HG02884 (cell line): Measurements from ENCODE around the gene KCNH2.

Experiments used
- ATAC-seq: cut with Tn5 transposase; IDR thresholded peaks from one replicate; pipeline ENCODE4 v1.9.1; 2021; ENCODE audit warnings: mild to moderate bottlenecking, moderate library complexity; ENCODE audit not compliant: unreplicated experiment

Gene KCNH2

DNA sequence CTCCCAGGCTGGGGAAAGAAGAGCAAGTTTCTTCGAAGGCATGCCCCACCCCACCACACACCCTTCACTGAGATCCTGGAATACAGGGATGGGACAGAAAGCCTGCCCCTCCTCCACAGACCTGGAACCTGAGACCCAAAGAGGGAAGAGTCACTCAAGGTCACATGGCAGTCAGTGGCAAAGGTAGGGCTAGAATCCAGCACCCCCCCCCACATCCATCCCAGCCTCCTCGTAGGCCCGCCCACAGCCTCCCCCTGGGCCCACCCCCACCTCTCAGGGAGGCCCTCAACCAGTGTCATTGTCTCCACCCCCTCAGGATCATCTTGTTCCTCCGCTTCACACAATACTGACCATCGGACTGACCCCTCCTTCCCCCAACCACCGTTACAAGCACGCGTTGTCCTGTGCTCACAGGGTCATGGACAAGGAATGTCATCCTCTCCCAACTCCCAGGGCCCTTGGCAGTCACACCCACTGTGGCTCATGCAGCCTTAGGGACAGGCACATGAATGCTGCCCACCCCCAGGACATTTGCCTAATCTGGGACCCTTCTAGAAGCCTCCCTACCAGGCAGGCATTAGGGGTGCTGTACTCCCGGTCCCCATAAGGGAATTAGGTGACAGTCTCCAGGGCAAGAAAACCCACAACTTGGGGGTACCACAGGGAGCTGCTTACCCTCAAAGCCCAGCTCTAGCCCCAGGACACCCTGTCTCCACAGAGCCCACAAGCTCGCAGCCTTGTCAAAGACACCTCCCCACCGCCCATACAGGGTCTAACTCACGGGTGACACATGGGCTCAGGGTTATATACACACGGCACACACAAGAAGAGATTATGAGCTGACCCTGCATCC lies 1.4 kb downstream of the KCNH2 start:
- ATAC-seq: no peak

- ATAC-seq: no peak
Measured at GRCh38 chr7:150975536-150976319, 2.4 kb downstream of the KCNH2 start.

GRCh38 chr7:150974468-150975391 lies 3.4 kb downstream of the KCNH2 start:
- no peak for ATAC-seq

DNA sequence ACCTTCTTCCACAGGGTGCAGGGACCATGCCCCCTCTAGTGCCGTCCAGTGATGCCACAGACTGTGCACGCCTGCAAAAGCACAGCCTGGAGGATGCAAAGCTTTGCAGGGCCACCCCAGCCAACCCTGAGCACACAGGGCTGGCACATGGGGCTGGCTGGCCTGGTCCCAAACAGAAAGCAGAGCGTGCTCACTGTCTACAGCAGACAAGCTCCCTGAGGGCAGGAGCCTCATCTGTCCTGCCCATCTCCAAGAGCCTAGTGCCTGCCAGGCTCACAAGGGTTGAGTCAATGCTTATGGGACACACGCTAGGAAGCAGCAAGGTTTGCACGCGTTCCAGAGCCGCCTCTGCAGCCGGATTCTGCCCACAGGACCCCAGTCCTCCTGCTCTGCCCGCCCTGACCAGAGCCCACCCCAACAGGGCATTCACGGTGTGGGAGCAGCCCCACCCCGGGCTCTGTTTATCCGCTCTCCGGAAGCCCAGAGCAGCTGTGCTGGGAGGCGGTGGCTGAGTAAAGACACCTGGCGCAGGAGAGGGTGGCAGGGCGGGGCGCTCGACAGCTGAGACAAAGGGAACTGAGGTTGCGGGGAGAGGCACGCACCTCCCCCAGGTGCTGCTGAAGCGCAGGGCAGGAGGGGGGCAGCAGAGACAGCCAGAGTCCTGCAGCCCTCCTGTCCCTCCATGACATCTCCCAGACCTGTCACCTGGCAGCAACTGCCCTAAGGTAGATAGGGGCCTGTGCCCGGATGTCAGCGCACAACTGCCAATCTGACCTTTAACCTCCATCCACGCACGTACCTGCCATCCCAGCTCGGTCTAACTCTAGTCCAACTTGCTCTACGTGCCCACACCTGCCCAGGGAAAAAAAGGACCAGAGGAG lies 4.3 kb downstream of the KCNH2 start:
- no peak for ATAC-seq

DNA sequence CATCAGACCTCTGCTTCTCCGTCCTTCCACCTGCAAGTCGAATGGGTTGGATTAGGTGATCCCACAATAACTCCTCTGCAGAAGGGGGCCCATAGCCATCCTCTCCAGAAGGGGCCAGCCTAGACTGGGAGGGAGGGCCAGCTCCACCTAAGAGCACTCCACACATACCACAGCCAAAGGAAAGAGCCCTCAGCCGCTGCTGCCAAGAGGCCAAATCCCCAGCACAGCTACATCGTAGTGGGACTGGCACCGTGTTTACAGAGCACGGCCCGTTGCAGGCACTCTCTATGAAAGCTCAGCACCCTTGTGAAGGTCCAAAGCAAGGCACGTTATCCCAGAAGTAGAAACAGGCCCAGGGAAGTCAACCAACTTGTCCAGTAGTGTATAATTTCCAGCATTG lies 5.4 kb downstream of the KCNH2 start:
- ATAC-seq: no peak

DNA sequence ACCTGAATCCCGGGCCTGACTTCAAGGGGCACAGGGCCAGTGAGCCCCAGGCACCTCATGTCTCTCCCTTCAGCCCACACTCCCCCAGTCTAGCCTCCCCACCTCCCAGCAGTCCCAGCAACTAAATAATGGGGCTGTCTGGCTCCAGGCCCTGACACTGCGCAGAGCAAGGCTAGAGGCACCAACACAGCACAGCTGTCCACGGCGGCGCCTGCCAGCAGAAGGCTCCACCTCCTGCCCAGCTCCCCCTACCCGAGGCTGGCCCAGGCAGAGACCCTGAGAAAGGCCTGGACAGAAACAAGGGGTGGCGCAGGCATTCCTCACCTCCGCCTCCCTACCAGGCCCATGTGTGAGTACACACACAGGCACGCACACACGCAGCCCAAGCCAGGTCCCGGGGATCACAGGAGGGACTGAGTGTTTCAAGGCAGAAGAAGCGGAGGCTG lies 6.1 kb downstream of the KCNH2 start:
- no peak for ATAC-seq

DNA sequence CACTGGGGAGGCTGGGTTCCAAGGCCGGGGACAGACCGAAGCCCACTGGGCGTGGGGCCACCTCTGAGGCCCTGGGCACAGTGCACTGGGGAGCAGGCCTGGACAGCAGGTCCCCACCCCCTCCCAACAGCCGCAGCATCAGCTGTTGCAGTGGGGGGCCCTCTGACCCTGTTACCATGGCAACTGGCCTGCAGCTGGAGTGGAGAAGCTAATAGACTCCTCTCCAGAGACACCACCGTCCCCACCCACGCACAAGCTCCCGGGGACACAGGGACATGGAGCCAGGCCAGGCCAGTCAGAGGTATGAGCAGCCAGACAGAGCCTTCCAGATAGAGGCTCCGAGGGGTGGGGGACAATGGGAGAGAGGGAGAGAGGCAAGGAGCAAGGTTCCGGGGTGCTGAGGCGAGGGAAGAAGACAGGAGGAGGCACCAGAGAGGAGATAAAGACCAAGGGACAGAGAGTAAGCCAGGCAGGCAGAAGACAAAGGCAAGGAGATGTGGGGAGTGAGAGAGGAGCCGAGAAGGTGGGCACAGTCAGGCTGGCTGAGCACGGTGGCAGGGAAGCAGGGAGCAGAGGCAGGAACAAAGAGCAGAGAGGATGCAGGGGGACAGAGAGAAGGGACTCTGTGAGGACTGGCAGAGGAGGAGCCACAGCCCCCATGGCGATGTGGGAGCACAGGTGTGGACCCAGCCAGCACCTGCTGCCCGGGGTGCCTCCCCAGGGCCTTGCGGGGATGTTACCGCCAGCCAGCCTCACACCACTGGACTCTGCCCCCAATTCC lies 6.7 kb downstream of the KCNH2 start:
- ATAC-seq: no peak

DNA sequence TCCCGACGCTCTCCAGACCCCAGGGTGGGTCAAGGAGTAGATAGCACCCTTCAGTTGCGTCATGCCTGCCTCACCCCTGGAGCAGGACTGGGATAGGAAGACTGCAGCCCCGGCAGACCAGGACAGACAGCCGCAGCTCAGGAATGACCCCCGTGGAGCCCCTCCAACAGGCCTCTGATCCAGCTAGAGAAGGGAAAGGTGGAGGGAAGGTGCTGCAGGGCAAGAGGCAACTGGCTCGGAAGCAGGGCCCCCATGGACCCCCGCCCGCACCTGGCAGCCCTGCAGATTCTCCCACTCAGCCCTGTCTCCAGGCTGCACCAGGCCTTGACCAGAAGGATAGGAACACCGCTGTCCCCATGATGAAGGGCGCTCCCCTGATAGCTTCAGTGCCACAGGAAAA lies 7.7 kb downstream of the KCNH2 start:
- no peak for ATAC-seq

DNA sequence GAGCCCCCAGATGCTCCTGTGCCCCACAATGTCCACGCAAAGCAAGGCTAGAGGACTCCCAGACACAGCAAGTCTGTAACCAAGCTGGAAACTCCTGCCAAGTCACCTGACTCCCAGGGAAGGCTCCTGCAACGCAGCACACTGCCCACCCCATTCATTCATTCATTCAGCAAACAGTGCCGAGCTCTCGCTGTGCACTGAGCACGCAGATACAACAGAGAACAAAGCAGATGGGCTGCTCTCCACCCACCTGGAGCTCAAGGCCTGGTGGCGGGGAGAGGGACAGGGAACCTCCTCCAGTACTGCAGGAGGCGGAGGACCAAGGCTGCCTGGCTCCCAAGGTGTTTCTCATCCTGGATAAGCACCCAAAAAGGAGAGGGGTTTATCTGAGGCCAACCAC lies 8.6 kb downstream of the KCNH2 start:
- no peak for ATAC-seq

GRCh38 chr7:150968734-150969372 lies 9.3 kb downstream of the KCNH2 start:
- no peak for ATAC-seq

GRCh38 chr7:150968056-150968733 lies 9.9 kb downstream of the KCNH2 start:
- no peak for ATAC-seq

DNA sequence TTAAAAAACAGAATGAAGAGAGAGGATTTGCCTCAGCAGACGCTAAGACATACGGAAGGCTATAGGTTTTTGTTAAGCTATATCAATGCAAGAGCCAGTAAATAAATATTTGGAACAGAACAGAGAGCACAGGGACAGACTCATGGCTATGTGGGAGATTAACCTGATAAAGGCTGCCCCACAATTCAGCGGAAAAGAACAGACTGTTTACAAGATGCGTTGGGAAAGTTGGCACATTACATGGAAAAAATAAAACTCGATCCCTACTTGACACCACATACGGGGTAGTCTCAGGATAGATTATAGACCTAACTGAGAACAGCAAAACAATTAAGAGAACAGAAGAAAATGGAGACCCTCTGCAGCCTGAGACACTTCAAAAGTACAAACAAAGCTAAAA lies 10.8 kb downstream of the KCNH2 start:
- ATAC-seq: no peak

GRCh38 chr7:150966002-150966401 lies 12.1 kb downstream of the KCNH2 start:
- ATAC-seq: no peak

- ATAC-seq: no peak
Measured at GRCh38 chr7:150965273-150965830, 12.8 kb downstream of the KCNH2 start.

GRCh38 chr7:150964593-150965111 lies 13.5 kb downstream of the KCNH2 start:
- no peak for ATAC-seq

DNA sequence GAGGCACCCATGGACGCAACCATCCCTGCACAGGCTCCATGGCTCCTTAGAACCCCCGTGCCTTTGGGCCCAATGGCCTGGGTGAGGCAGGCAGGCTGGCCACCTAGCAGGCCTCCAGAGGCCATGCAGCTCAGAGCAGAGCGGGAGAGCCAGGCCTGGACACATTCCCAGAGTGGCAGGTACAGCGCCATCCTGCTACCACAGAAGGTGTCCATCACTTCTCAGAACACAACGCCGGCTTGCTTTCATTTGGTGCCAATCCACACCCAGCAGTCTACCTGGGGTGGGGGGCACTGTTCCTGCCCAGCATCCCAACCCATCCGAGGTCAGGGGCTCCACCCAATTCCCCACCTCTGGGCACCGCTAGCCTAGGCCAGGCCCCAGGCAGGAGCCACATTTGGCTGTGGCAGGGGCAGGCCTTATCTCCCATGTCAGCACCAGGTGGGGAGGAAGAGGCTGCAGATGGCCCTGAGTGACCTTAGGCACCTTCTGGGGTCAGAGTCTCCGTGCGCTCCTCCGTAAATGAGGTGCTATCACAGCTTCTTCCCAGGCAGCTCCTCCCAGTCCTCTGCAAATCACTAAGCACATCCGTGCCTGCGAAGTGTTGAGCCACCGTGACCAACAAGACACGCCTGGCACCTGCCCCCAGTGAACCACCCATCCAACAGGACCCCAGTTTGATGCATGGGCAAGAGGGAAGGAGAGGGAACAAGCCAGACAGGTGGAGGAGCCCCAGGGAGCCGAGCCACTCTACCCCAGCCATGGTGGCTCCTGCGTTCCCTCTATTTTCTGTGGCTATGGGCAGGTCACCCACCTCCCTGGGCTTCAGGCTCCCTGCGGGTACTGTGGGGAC lies 14.2 kb downstream of the KCNH2 start:
- no peak for ATAC-seq
